WTC11 (cell line): ENCODE results near the gene ZNF480. TPM values are rescaled to one million over a fixed set of nuclear protein-coding genes. Genes with fewer than 3 reads are reported as not detected.

ENCODE experiments used
- AFF4 ChIP-seq: sonication (generic); formaldehyde crosslinking; IDR thresholded peaks from 2 replicates; pipeline ENCODE4 v1.8.1; 2023; ENCODE audit warnings: mild to moderate bottlenecking, missing genetic modification reagents, borderline replicate concordance
- ARID4B ChIP-seq: sonication (generic); formaldehyde crosslinking; IDR thresholded peaks from 2 replicates; pipeline ENCODE4 v1.8.0; 2023; ENCODE audit warnings: missing genetic modification reagents, mild to moderate bottlenecking, borderline replicate concordance
- E2F5 ChIP-seq: sonication (generic); formaldehyde crosslinking; IDR thresholded peaks from 2 replicates; pipeline ENCODE4 v1.8.1; 2022; ENCODE audit warnings: mild to moderate bottlenecking, moderate library complexity, missing genetic modification reagents
- HMGXB4 ChIP-seq: sonication (generic); formaldehyde crosslinking; IDR thresholded peaks from 2 replicates; pipeline ENCODE4 v1.8.1; 2023; ENCODE audit warnings: mild to moderate bottlenecking, moderate library complexity, missing genetic modification reagents
- SP1 ChIP-seq: sonication (generic); formaldehyde crosslinking; conservative IDR thresholded peaks from 2 replicates; pipeline ENCODE4 v1.8.1; 2022; ENCODE audit warnings: missing genetic modification reagents
- ZSCAN18 ChIP-seq: fragments of 250-450 bp; sonication (Bioruptor Pico); IDR thresholded peaks from 2 replicates; pipeline ENCODE4 v2.1.2; 2022; ENCODE audit warnings: mild to moderate bottlenecking, moderate library complexity
- total RNA-seq: library from RNA; stranded (reverse); gene quantifications from 3 replicates; pipeline ENCODE4 v1.2.3, GENCODE V29; 2021
- TF ChIP-seq, protein P1 (sequence below): sonication (generic); formaldehyde crosslinking; IDR thresholded peaks from 2 replicates; pipeline ENCODE4 v1.8.0; 2022; ENCODE audit warnings: mild to moderate bottlenecking, missing genetic modification reagents
- TF ChIP-seq, protein P2 (sequence below): sonication (generic); formaldehyde crosslinking; IDR thresholded peaks from 2 replicates; pipeline ENCODE4 v1.8.0; 2022; ENCODE audit warnings: mild to moderate bottlenecking, missing genetic modification reagents

ZNF480 gene
- total RNA-seq, 1 experiment from 2014 or later, result 36.0 TPM

- TF ChIP-seq, protein P1, sequence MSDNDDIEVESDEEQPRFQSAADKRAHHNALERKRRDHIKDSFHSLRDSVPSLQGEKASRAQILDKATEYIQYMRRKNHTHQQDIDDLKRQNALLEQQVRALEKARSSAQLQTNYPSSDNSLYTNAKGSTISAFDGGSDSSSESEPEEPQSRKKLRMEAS, result peak; percentile 62; the same call in 1 of the 2 replicates
- TF ChIP-seq AFF4 (CRISPR knock-in tag) (no peak), ZSCAN18 (no peak), HMGXB4 (CRISPR knock-in tag) (no peak), E2F5 (no peak), SP1 (CRISPR knock-in tag) (0 out of 2 replicates have a peak, but pooled peaks have one; percentile 49), ARID4B (CRISPR knock-in tag) (no peak; the same call in 1 of the 2 replicates)
- TF ChIP-seq, protein P2, sequence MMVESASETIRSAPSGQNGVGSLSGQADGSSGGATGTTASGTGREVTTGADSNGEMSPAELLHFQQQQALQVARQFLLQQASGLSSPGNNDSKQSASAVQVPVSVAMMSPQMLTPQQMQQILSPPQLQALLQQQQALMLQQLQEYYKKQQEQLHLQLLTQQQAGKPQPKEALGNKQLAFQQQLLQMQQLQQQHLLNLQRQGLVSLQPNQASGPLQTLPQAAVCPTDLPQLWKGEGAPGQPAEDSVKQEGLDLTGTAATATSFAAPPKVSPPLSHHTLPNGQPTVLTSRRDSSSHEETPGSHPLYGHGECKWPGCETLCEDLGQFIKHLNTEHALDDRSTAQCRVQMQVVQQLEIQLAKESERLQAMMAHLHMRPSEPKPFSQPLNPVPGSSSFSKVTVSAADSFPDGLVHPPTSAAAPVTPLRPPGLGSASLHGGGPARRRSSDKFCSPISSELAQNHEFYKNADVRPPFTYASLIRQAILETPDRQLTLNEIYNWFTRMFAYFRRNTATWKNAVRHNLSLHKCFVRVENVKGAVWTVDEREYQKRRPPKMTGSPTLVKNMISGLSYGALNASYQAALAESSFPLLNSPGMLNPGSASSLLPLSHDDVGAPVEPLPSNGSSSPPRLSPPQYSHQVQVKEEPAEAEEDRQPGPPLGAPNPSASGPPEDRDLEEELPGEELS (CRISPR knock-in tag), result no peak
Measured at GRCh38 chr19:52336117-52336790, 39.3 kb downstream of the ZNF480 start, which contains the start of gene ZNF610 (continued).
